ENCODE results near the gene KIF1A.

The KIF1A gene

DNA sequence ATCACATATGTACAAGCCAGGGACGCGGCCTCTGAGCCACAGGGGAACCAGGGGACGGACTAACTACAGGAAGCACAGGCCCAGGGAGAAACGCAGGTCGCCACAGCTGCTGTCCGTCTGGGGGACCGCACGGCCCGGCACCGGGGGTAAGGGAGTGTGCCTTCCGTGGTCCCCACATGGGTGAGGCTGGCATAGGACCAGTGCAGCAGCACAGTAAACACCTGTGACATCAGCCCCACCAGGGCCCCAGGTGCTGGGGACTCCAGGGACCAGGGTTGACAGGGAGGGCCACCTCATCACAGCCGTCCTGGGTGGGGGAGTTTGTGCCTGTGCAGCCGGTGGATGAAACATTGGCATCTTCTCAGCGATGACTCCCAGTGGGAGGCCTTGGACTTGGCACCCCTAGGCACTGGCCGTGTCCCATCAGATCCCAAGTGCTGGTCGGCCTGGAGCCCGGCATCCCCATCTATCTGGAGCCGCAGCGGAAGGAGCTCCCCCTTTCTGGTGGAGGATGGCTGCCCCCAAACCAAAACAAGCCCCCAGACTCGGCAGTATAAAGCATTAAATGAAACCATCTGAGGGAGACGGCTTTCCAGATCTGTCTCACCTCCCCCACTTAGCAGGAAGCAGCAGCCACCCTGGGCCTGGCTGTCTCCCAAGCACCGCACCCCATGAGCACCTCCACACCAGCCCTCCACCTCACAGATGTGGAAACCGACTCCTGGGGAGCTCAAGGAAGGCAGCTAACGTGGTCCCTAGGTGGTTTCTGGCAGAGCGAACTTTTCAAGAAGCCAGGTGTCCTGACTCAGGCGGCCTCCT lies 105.9 kb downstream of the KIF1A start:
- DNase-seq (ENCODE audit: insufficient read length): no peak
- TF ChIP-seq POLR2A (IDR thresholded peaks at IDR 0.05; ENCODE audit: low read depth, low read length): no peak
- FAIRE-seq: no peak

DNA sequence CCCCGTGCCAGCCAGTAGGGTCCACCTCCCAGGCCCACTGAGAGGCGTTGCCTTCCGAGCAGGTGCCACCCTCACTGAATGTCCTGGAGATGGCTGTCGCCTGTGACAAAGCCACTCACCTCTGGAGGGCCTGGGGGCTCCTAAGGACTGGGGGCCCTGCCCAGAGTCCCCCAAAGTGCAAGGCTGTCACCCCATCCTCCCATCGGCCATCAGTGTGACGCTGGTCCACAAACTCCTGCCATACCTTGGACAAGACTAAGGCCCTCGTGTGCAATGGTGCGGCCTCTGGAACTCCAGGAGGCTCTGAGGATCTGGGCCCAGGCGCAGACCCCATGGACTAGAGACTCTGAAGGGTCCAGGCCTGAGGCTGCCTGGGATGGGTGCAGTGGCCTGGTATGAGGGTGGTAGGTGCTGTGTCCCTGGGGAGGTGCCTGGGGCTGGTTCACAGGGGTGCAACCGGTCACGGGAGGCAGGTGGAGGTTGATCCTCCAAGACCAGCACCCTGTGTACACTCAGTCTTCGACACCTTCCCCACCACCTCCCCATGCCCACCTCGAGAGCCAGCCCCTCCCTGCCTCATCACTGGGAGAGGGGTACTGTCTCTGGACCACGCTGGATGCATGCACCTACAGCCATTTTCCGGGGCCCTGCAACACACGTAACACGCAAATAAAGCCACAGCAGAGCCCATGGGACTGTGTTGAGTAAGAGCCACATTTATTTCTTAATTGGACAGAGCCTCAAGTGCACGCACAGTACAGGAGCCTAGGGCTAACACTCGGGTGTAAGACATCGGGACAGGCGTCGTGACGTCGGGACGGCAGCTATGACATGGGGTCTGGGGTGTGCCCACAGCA lies 106.7 kb downstream of the KIF1A start:
- FAIRE-seq: no peak
- TF ChIP-seq TAF1 (IDR thresholded peaks at IDR 0.05; ENCODE audit: borderline replicate concordance, low read depth, low read length): no peak
- no peak for TF ChIP-seq POLR2A (IDR thresholded peaks at IDR 0.05; ENCODE audit: low read depth, low read length)
- TF ChIP-seq POLR2AphosphoS5 (IDR thresholded peaks at IDR 0.05; ENCODE audit: low read depth, low read length): no peak
- DNase-seq (ENCODE audit: insufficient read length): no peak

- TF ChIP-seq POLR2AphosphoS5 (IDR thresholded peaks at IDR 0.05; ENCODE audit: low read depth, low read length): no peak
- no peak for TF ChIP-seq POLR2A (IDR thresholded peaks at IDR 0.05; ENCODE audit: low read depth, low read length)
- no peak for TF ChIP-seq TAF1 (IDR thresholded peaks at IDR 0.05; ENCODE audit: borderline replicate concordance, low read depth, low read length)
- no peak for DNase-seq (ENCODE audit: insufficient read length)
- FAIRE-seq: no peak
These were observed 107.9 kb downstream of the KIF1A start for GRCh38 chr2:240712121-240712520.

- FAIRE-seq (no peak), DNase-seq (ENCODE audit: insufficient read length) (no peak)
- TF ChIP-seq POLR2AphosphoS5 (IDR thresholded peaks at IDR 0.05; ENCODE audit: low read depth, low read length) (no peak), TAF1 (IDR thresholded peaks at IDR 0.05; ENCODE audit: borderline replicate concordance, low read depth, low read length) (no peak), POLR2A (IDR thresholded peaks at IDR 0.05; ENCODE audit: low read depth, low read length) (no peak)
These were observed 108.3 kb downstream of the KIF1A start for GRCh38 chr2:240711701-240712100.

DNA sequence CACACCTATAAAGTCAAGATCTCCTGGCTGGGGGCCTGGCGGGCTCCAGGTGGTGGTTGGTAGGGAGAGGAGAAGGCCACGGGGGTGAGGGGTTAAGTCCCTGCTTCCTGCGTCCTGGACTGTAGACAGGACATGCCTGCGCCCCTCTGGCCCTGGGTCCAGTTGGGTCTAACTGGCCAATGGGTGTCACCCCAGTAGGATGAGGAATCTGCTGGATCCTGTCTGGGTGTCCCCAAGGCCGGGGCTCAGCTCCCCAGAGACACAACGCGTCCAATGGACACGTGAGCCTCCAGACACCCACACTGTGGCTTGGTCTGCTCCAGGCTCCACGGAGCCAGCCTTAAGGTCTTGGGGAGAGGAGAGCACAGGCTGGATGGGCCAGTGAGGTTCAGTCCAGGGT lies 108.7 kb downstream of the KIF1A start:
- FAIRE-seq (no peak), DNase-seq (ENCODE audit: insufficient read length) (no peak)
- TF ChIP-seq POLR2AphosphoS5 (IDR thresholded peaks at IDR 0.05; ENCODE audit: low read depth, low read length): no peak
- no peak for TF ChIP-seq POLR2A (IDR thresholded peaks at IDR 0.05; ENCODE audit: low read depth, low read length)
- no peak for TF ChIP-seq TAF1 (IDR thresholded peaks at IDR 0.05; ENCODE audit: borderline replicate concordance, low read depth, low read length)

- no peak for DNase-seq (ENCODE audit: insufficient read length)
- FAIRE-seq: no peak
- no peak for TF ChIP-seq POLR2AphosphoS5 (IDR thresholded peaks at IDR 0.05; ENCODE audit: low read depth, low read length)
- TF ChIP-seq POLR2A (IDR thresholded peaks at IDR 0.05; ENCODE audit: low read depth, low read length): no peak
- TF ChIP-seq TAF1 (IDR thresholded peaks at IDR 0.05; ENCODE audit: borderline replicate concordance, low read depth, low read length): no peak
These were observed 111.6 kb downstream of the KIF1A start for GRCh38 chr2:240708457-240708856.

GRCh38 chr2:240707821-240708220 lies 112.2 kb downstream of the KIF1A start:
- DNase-seq (ENCODE audit: insufficient read length) (no peak), FAIRE-seq (no peak)
- TF ChIP-seq POLR2AphosphoS5 (IDR thresholded peaks at IDR 0.05; ENCODE audit: low read depth, low read length) (no peak), POLR2A (IDR thresholded peaks at IDR 0.05; ENCODE audit: low read depth, low read length) (no peak), TAF1 (IDR thresholded peaks at IDR 0.05; ENCODE audit: borderline replicate concordance, low read depth, low read length) (no peak)

- no peak for DNase-seq (ENCODE audit: insufficient read length)
- TF ChIP-seq TAF1 (IDR thresholded peaks at IDR 0.05; ENCODE audit: borderline replicate concordance, low read depth, low read length) (no peak), POLR2AphosphoS5 (IDR thresholded peaks at IDR 0.05; ENCODE audit: low read depth, low read length) (no peak), POLR2A (IDR thresholded peaks at IDR 0.05; ENCODE audit: low read depth, low read length) (no peak)
- FAIRE-seq: no peak
These were observed 112.8 kb downstream of the KIF1A start for GRCh38 chr2:240707043-240707756.

DNA sequence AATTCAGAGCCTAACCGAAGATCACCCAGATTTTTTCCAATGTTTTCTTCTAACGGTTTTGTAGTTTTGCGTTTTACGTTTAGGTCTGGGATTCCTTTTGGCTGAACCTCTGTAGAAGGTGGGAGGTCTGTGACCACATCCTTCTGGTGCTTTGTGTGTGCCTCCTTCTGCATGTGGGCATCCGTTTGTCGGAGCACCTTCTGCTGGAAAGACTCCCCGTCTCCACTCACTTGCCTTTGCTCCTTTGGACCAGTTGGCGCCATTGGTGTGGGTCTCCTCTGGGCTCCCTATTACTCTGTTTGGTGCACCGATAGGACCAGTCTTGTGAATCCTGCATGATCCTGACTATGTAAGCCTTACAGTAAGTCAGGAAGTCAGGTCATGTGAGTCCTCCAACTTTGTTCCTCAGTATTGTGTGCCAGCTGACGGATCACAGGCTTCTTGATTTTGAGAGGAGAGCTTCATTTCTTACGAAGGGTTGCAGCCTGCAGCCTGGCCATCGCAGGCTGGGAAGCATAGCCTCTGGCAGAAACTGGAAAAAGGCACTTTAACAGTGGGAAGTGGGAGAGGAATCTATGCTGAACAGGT lies 114.7 kb downstream of the KIF1A start:
- no peak for TF ChIP-seq TAF1 (IDR thresholded peaks at IDR 0.05; ENCODE audit: borderline replicate concordance, low read depth, low read length)
- TF ChIP-seq POLR2AphosphoS5 (IDR thresholded peaks at IDR 0.05; ENCODE audit: low read depth, low read length): no peak
- no peak for TF ChIP-seq POLR2A (IDR thresholded peaks at IDR 0.05; ENCODE audit: low read depth, low read length)
- DNase-seq (ENCODE audit: insufficient read length) (no peak), FAIRE-seq (no peak)

DNA sequence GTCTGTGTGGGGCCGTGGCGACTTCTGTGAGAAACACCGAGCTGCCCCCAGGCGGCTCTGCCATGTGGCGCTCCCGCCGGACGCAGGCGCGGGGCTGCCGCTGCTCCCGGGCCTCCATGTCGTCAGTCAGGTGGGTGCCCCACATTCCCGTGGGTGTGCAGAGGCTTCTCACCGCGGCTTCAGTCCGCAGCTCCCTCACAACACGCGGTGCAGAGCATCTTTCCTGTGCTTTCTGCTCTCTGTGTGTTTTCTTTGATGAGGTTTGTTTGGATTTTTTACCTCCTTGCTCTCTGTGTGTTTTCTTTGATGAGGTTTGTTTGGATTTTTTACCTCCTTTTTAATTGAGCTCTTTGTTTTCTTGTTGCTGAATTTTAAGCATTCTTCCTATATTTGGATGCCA lies 115.4 kb downstream of the KIF1A start:
- TF ChIP-seq POLR2AphosphoS5 (IDR thresholded peaks at IDR 0.05; ENCODE audit: low read depth, low read length) (no peak), TAF1 (IDR thresholded peaks at IDR 0.05; ENCODE audit: borderline replicate concordance, low read depth, low read length) (no peak), POLR2A (IDR thresholded peaks at IDR 0.05; ENCODE audit: low read depth, low read length) (no peak)
- DNase-seq (ENCODE audit: insufficient read length) (no peak), FAIRE-seq (no peak)
